Measurements from ENCODE around the gene DIP2A.

Gene DIP2A

DNA sequence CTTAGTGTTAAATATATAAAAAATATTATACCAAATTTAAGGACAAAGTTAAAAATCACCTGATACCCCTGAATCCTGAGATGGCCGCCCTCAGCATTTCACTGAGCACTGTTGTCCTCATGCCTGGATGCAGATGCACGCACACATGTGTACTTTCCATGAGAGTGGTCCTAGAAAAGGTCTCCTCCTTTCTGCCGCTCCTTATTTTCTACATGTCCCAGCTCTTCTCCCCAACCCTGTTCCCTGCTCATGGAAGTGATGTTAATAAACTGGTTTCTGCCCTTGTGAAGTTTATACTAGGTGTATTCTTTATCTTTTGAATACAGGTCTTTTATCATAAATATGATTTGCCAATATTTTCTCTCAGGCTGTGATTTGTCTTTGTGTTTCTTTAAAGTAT is 32.9 kb downstream of the DIP2A start:
- no peak for ATAC-seq (ENCODE audit: low read depth)
- TF ChIP-seq, protein P1, sequence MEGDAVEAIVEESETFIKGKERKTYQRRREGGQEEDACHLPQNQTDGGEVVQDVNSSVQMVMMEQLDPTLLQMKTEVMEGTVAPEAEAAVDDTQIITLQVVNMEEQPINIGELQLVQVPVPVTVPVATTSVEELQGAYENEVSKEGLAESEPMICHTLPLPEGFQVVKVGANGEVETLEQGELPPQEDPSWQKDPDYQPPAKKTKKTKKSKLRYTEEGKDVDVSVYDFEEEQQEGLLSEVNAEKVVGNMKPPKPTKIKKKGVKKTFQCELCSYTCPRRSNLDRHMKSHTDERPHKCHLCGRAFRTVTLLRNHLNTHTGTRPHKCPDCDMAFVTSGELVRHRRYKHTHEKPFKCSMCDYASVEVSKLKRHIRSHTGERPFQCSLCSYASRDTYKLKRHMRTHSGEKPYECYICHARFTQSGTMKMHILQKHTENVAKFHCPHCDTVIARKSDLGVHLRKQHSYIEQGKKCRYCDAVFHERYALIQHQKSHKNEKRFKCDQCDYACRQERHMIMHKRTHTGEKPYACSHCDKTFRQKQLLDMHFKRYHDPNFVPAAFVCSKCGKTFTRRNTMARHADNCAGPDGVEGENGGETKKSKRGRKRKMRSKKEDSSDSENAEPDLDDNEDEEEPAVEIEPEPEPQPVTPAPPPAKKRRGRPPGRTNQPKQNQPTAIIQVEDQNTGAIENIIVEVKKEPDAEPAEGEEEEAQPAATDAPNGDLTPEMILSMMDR (IDR thresholded peaks at IDR 0.05; ENCODE audit: poor library complexity, severe bottlenecking), result no peak
- peaks cover 68% of the 10 kb centered on the region for H3K36me3 ChIP-seq (ENCODE audit: low read depth)

GRCh38 chr21:46492851-46493250 is 34.2 kb downstream of the DIP2A start:
- no peak overlapping the region for H3K4me3 ChIP-seq (ENCODE audit: severe bottlenecking)
- no peaks in the 10 kb centered on the region for H3K4me1 ChIP-seq (ENCODE audit: insufficient read depth, poor library complexity, severe bottlenecking)
- DNase-seq (ENCODE audit: low spot score) (no peak), ATAC-seq (ENCODE audit: low read depth) (no peak)
- H3K9me3 ChIP-seq (ENCODE audit: severe bottlenecking), result no peaks in the 10 kb centered on the region
- H3K36me3 ChIP-seq (ENCODE audit: low read depth), result peaks cover 75% of the 10 kb centered on the region
- H3K27ac ChIP-seq (ENCODE audit: poor library complexity, severe bottlenecking), result no peak overlapping the region
- no peaks in the 10 kb centered on the region for H3K27me3 ChIP-seq (ENCODE audit: insufficient read depth, poor library complexity, severe bottlenecking)
- TF ChIP-seq, protein P1 (IDR thresholded peaks at IDR 0.05; ENCODE audit: poor library complexity, severe bottlenecking), result no peak

More for the DNA sequence above, 32.9 kb downstream of the DIP2A start:
- Histone ChIP-seq H3K4me3 (ENCODE audit: severe bottlenecking) (no peak overlapping the region), H3K4me1 (ENCODE audit: insufficient read depth, poor library complexity, severe bottlenecking) (no peaks in the 10 kb centered on the region), H3K27ac (ENCODE audit: poor library complexity, severe bottlenecking) (no peak overlapping the region), H3K9me3 (ENCODE audit: severe bottlenecking) (no peaks in the 10 kb centered on the region), H3K27me3 (ENCODE audit: insufficient read depth, poor library complexity, severe bottlenecking) (no peaks in the 10 kb centered on the region)
- no peak for DNase-seq (ENCODE audit: low spot score)

GRCh38 chr21:46493828-46494227 is 35.1 kb downstream of the DIP2A start:
- H3K4me3 ChIP-seq (ENCODE audit: severe bottlenecking), result no peak overlapping the region
- DNase-seq (ENCODE audit: low spot score), result no peak
- ATAC-seq (ENCODE audit: low read depth), result no peak
- H3K27ac ChIP-seq (ENCODE audit: poor library complexity, severe bottlenecking), result no peak overlapping the region
- no peaks in the 10 kb centered on the region for H3K27me3 ChIP-seq (ENCODE audit: insufficient read depth, poor library complexity, severe bottlenecking)
- H3K36me3 ChIP-seq (ENCODE audit: low read depth), result peaks cover 73% of the 10 kb centered on the region
- TF ChIP-seq, protein P1 (IDR thresholded peaks at IDR 0.05; ENCODE audit: poor library complexity, severe bottlenecking), result no peak
- no peaks in the 10 kb centered on the region for H3K9me3 ChIP-seq (ENCODE audit: severe bottlenecking)
- H3K4me1 ChIP-seq (ENCODE audit: insufficient read depth, poor library complexity, severe bottlenecking), result no peaks in the 10 kb centered on the region

- Histone ChIP-seq H3K4me3 (ENCODE audit: severe bottlenecking) (no peak overlapping the region), H3K9me3 (ENCODE audit: severe bottlenecking) (no peaks in the 10 kb centered on the region), H3K27ac (ENCODE audit: poor library complexity, severe bottlenecking) (no peak overlapping the region), H3K27me3 (ENCODE audit: insufficient read depth, poor library complexity, severe bottlenecking) (no peaks in the 10 kb centered on the region), H3K4me1 (ENCODE audit: insufficient read depth, poor library complexity, severe bottlenecking) (peaks cover 11% of the 10 kb centered on the region), H3K36me3 (ENCODE audit: low read depth) (peaks cover 82% of the 10 kb centered on the region)
- TF ChIP-seq, protein P1 (IDR thresholded peaks at IDR 0.05; ENCODE audit: poor library complexity, severe bottlenecking), result no peak
- DNase-seq (ENCODE audit: low spot score) (no peak), ATAC-seq (ENCODE audit: low read depth) (peak; percentile 60)
Measured at GRCh38 chr21:46498335-46499050, 39.8 kb downstream of the DIP2A start.

GRCh38 chr21:46500224-46500861 is 41.7 kb downstream of the DIP2A start:
- Histone ChIP-seq H3K9me3 (ENCODE audit: severe bottlenecking) (no peaks in the 10 kb centered on the region), H3K36me3 (ENCODE audit: low read depth) (peaks cover 85% of the 10 kb centered on the region), H3K4me3 (ENCODE audit: severe bottlenecking) (no peak overlapping the region), H3K27me3 (ENCODE audit: insufficient read depth, poor library complexity, severe bottlenecking) (no peaks in the 10 kb centered on the region), H3K4me1 (ENCODE audit: insufficient read depth, poor library complexity, severe bottlenecking) (peaks cover 11% of the 10 kb centered on the region), H3K27ac (ENCODE audit: poor library complexity, severe bottlenecking) (peak overlapping the region; percentile 37)
- TF ChIP-seq, protein P1 (IDR thresholded peaks at IDR 0.05; ENCODE audit: poor library complexity, severe bottlenecking), result no peak
- DNase-seq (ENCODE audit: low spot score) (no peak), ATAC-seq (ENCODE audit: low read depth) (peak; percentile 64; the same call in 2 of the 3 replicates)

Measured in RWPE2 (cell line).